ENCODE results near the gene HLA-DPB1.

HLA-DPB1 gene

GRCh38 chr6:33103776-33104175 is 28.0 kb downstream of the HLA-DPB1 start:
- no peak for DNase-seq (ENCODE audit: low spot score)

- DNase-seq (ENCODE audit: low spot score): no peak
These were observed 29.1 kb downstream of the HLA-DPB1 start for GRCh38 chr6:33104887-33105286.

- no peak for DNase-seq (ENCODE audit: low spot score)
These were observed 29.6 kb downstream of the HLA-DPB1 start for GRCh38 chr6:33105386-33105785.

- no peak for DNase-seq (ENCODE audit: low spot score)
These were observed 30.4 kb downstream of the HLA-DPB1 start for GRCh38 chr6:33105916-33106871.

- DNase-seq (ENCODE audit: low spot score): no peak
These were observed 31.9 kb downstream of the HLA-DPB1 start for GRCh38 chr6:33107641-33108040.

GRCh38 chr6:33108307-33108706 is 32.5 kb downstream of the HLA-DPB1 start:
- DNase-seq (ENCODE audit: low spot score): no peak

- DNase-seq (ENCODE audit: low spot score): peak; percentile 32
These were observed 36.4 kb downstream of the HLA-DPB1 start for GRCh38 chr6:33112148-33112547.

- no peak for DNase-seq (ENCODE audit: low spot score)
These were observed 38.0 kb downstream of the HLA-DPB1 start for GRCh38 chr6:33113755-33114154.

GRCh38 chr6:33114406-33114805 is 38.6 kb downstream of the HLA-DPB1 start:
- DNase-seq (ENCODE audit: low spot score): no peak

- no peak for DNase-seq (ENCODE audit: low spot score)
These were observed 40.6 kb downstream of the HLA-DPB1 start for GRCh38 chr6:33116417-33116816.

GRCh38 chr6:33116841-33117711 is 41.3 kb downstream of the HLA-DPB1 start:
- DNase-seq (ENCODE audit: low spot score): no peak

- DNase-seq (ENCODE audit: low spot score): no peak
These were observed 42.1 kb downstream of the HLA-DPB1 start for GRCh38 chr6:33117811-33118277.

- DNase-seq (ENCODE audit: low spot score): peak; percentile 55
These were observed 42.8 kb downstream of the HLA-DPB1 start for GRCh38 chr6:33118525-33119123.

- DNase-seq (ENCODE audit: low spot score): no peak
These were observed 44.2 kb downstream of the HLA-DPB1 start for GRCh38 chr6:33120001-33120400.

GRCh38 chr6:33123181-33123580 is 47.4 kb downstream of the HLA-DPB1 start:
- DNase-seq (ENCODE audit: low spot score): no peak

GRCh38 chr6:33123732-33124524 is 48.1 kb downstream of the HLA-DPB1 start:
- peak; percentile 30 for DNase-seq (ENCODE audit: low spot score)

- DNase-seq (ENCODE audit: low spot score): no peak
These were observed 48.7 kb downstream of the HLA-DPB1 start for GRCh38 chr6:33124525-33124901.

GRCh38 chr6:33124947-33125346 is 49.2 kb downstream of the HLA-DPB1 start:
- DNase-seq (ENCODE audit: low spot score): no peak

GRCh38 chr6:33126101-33126714 is 50.4 kb downstream of the HLA-DPB1 start:
- DNase-seq (ENCODE audit: low spot score): peak; percentile 23

- no peak for DNase-seq (ENCODE audit: low spot score)
These were observed 52.5 kb downstream of the HLA-DPB1 start for GRCh38 chr6:33128318-33128717.

GRCh38 chr6:33132081-33132524 is 56.3 kb downstream of the HLA-DPB1 start:
- DNase-seq (ENCODE audit: low spot score): no peak
